IMR-90 (cell line): ENCODE measurements around the gene SCAANT1. TPM values are rescaled to one million over a fixed set of nuclear protein-coding genes. Genes with fewer than 3 reads are reported as not detected.

Experiments
- ATAC-seq: fragments of 200-7000 bp; cut with Tn5 transposase; 2 replicates; pipeline ENCODE4 v1.9.1; 2020; ENCODE audit warnings: low read depth, mild to moderate bottlenecking, moderate library complexity
- BruUV-seq: library from RNA; stranded (reverse); fragments of 400-500 nt; replicated peaks from 2 replicates; lab custom pipeline; 2021; lab: Mats Ljungman, UMichigan
- CTCF ChIA-PET: fragments of 300-600 bp; formaldehyde crosslinking; extraction: SDS; loops from one replicate; lab custom pipeline; 2021; ENCODE audit warnings: antibody characterized with exemption; lab: Yijun Ruan, JAX
- POLR2A ChIA-PET: fragments of 300-600 bp; sonication (Branson Sonifier 250); formaldehyde crosslinking; loops from one replicate; lab custom pipeline; 2022; ENCODE audit warnings: antibody characterized with exemption; ENCODE audit not compliant: unreplicated experiment; lab: Charles Lee
- DNase-seq: peaks from one replicate; pipeline ENCODE4 v3.0.0; 2013
- H2AFZ ChIP-seq: replicated peaks from 2 replicates; pipeline ENCODE3; 2013; ENCODE audit warnings: low read length, mild to moderate bottlenecking; ENCODE audit not compliant: poor library complexity
- H2AK5ac ChIP-seq: 2 replicates; pipeline ENCODE4 v1.6.1; 2013; ENCODE audit warnings: low read depth, low read length, inconsistent platforms
- H2AK9ac ChIP-seq: replicated peaks from 2 replicates; pipeline ENCODE3; 2013; ENCODE audit warnings: mild to moderate bottlenecking, low read depth, low read length, moderate library complexity; ENCODE audit not compliant: poor library complexity
- H2BK120ac ChIP-seq: 2 replicates; pipeline ENCODE4 v1.6.1; 2013; ENCODE audit warnings: low read depth, low read length, inconsistent platforms
- H2BK15ac ChIP-seq: 3 replicates; pipeline ENCODE4 v1.6.1; 2013; ENCODE audit warnings: low read depth, low read length, inconsistent platforms
- H2BK20ac ChIP-seq: 2 replicates; pipeline ENCODE4 v1.6.1; 2013; ENCODE audit warnings: low read depth, mild to moderate bottlenecking, inconsistent platforms, low read length, moderate library complexity
- H2BK5ac ChIP-seq: 2 replicates; pipeline ENCODE4 v1.6.1; 2013; ENCODE audit warnings: mild to moderate bottlenecking, low read depth, low read length, inconsistent platforms; ENCODE audit not compliant: poor library complexity, severe bottlenecking
- H3K14ac ChIP-seq: replicated peaks from 2 replicates; pipeline ENCODE4 v1.6.1; 2013; ENCODE audit warnings: low read depth, low read length, inconsistent platforms
- H3K18ac ChIP-seq: 2 replicates; pipeline ENCODE4 v1.6.1; 2013; ENCODE audit warnings: low read depth, low read length, control low read depth
- H3K23ac ChIP-seq: 2 replicates; pipeline ENCODE4 v1.6.1; 2013; ENCODE audit warnings: low read depth, low read length, inconsistent platforms
- H3K27ac ChIP-seq: 2 replicates; pipeline ENCODE4 v1.5.1; 2013; ENCODE audit warnings: mild to moderate bottlenecking, control low read depth, low read length; ENCODE audit not compliant: insufficient read depth
- H3K27me3 ChIP-seq: 2 replicates; pipeline ENCODE4 v1.6.1; 2013; ENCODE audit warnings: low read length; ENCODE audit not compliant: control insufficient read depth, insufficient read depth
- H3K36me3 ChIP-seq: 2 replicates; pipeline ENCODE4 v1.6.1; 2013; ENCODE audit warnings: low read length, mixed read lengths; ENCODE audit not compliant: control insufficient read depth, insufficient read depth
- H3K4ac ChIP-seq: 2 replicates; pipeline ENCODE4 v1.6.1; 2013; ENCODE audit warnings: low read depth, low read length, inconsistent platforms
- H3K4me1 ChIP-seq: 2 replicates; pipeline ENCODE4 v1.6.1; 2013; ENCODE audit warnings: low read length, mixed read lengths; ENCODE audit not compliant: control insufficient read depth, insufficient read depth
- H3K4me2 ChIP-seq: 2 replicates; pipeline ENCODE4 v1.6.1; 2013; ENCODE audit warnings: low read depth, mild to moderate bottlenecking, control low read depth, low read length, moderate library complexity
- H3K4me3 ChIP-seq: 2 replicates; pipeline ENCODE4 v1.5.1; 2013; ENCODE audit warnings: low read depth, mild to moderate bottlenecking, control low read depth, low read length, moderate library complexity; ENCODE audit not compliant: insufficient read depth
- H3K56ac ChIP-seq: 2 replicates; pipeline ENCODE4 v1.6.1; 2013; ENCODE audit warnings: low read length, inconsistent platforms; ENCODE audit not compliant: insufficient read depth; ENCODE audit errors: extremely low read depth
- H3K79me1 ChIP-seq, 2 experiments: 2 replicates each; pipeline ENCODE4 v1.6.1; 2013; ENCODE audit warnings: low read length in 2 of 2, inconsistent platforms in 1 of 2, low read depth in 1 of 2
- H3K9ac ChIP-seq: 2 replicates; pipeline ENCODE4 v1.6.1; 2013; ENCODE audit warnings: low read depth, low read length, control low read depth
- H3K9me1 ChIP-seq: 2 replicates; pipeline ENCODE4 v1.6.1; 2013; ENCODE audit warnings: low read length, inconsistent platforms; ENCODE audit not compliant: insufficient read depth
- H3K9me3 ChIP-seq: 2 replicates; pipeline ENCODE4 v1.6.1; 2013; ENCODE audit warnings: low read length; ENCODE audit not compliant: control insufficient read depth, insufficient read depth
- H4K20me1 ChIP-seq: 2 replicates; pipeline ENCODE4 v1.6.1; 2013; ENCODE audit warnings: low read length, inconsistent platforms; ENCODE audit not compliant: insufficient read depth
- H4K5ac ChIP-seq: 2 replicates; pipeline ENCODE4 v1.6.1; 2013; ENCODE audit warnings: mild to moderate bottlenecking, low read depth, low read length, control low read depth
- H4K8ac ChIP-seq, 2 experiments: 2 replicates each; pipeline ENCODE4 v1.6.1; 2013; ENCODE audit warnings: low read depth in 2 of 2, low read length in 2 of 2, control low read depth in 1 of 2, inconsistent platforms in 1 of 2
- H4K91ac ChIP-seq: 2 replicates; pipeline ENCODE4 v1.6.1; 2013; ENCODE audit warnings: low read depth, low read length, inconsistent platforms; ENCODE audit not compliant: insufficient read depth
- BHLHE40 ChIP-seq: fragments of 150-350 bp; IDR thresholded peaks from 2 replicates; pipeline ENCODE4 v1.6.1; 2016; ENCODE audit warnings: mild to moderate bottlenecking, low read depth, low read length
- CEBPB ChIP-seq: IDR thresholded peaks from 2 replicates; pipeline ENCODE4 v1.6.1; 2012; ENCODE audit warnings: low read depth, low read length, improper control_type of control experiment
- CHD1 ChIP-seq: IDR thresholded peaks from 2 replicates; pipeline ENCODE4 v1.6.1; 2012; ENCODE audit warnings: low read depth, low read length, improper control_type of control experiment
- MAFK ChIP-seq: IDR thresholded peaks from 2 replicates; pipeline ENCODE4 v1.6.1; 2012; ENCODE audit warnings: low read depth, low read length, improper control_type of control experiment
- MAZ ChIP-seq: IDR thresholded peaks from 2 replicates; pipeline ENCODE4 v1.6.1; 2012; ENCODE audit warnings: low read depth, mild to moderate bottlenecking, low read length, improper control_type of control experiment, moderate library complexity, borderline replicate concordance
- MXI1 ChIP-seq: IDR thresholded peaks from 2 replicates; pipeline ENCODE4 v1.6.1; 2012; ENCODE audit warnings: low read depth, mild to moderate bottlenecking, low read length, moderate library complexity, borderline replicate concordance
- NFE2L2 ChIP-seq: fragments of 150-350 bp; IDR thresholded peaks from 2 replicates; pipeline ENCODE4 v1.6.1; 2016; ENCODE audit warnings: low read depth, mild to moderate bottlenecking, low read length
- RAD21 ChIP-seq: IDR thresholded peaks from 2 replicates; pipeline ENCODE4 v1.6.1; 2012; ENCODE audit warnings: low read length, improper control_type of control experiment
- RCOR1 ChIP-seq: IDR thresholded peaks from 2 replicates; pipeline ENCODE4 v1.6.1; 2012; ENCODE audit warnings: mild to moderate bottlenecking, low read length, improper control_type of control experiment; ENCODE audit not compliant: insufficient replicate concordance
- RFX5 ChIP-seq: IDR thresholded peaks from 2 replicates; pipeline ENCODE4 v1.8.0; 2012; ENCODE audit warnings: low read depth, mild to moderate bottlenecking, low read length, moderate library complexity
- SMC3 ChIP-seq: fragments of 150-350 bp; IDR thresholded peaks from 2 replicates; pipeline ENCODE4 v1.6.1; 2016; ENCODE audit warnings: low read depth, mild to moderate bottlenecking, antibody characterized with exemption, low read length, moderate library complexity
- WGBS, 2 experiments: methylation state at CpG; one replicate each; pipeline versions ENCODE4 v1.1.5 to v1.1.7; 2013; ENCODE audit warnings: missing lambda C conversion rate in 2 of 2; ENCODE audit not compliant: insufficient read length in 1 of 2; ENCODE audit errors: extremely low coverage in 2 of 2; 5-methylcytosine and 5-hydroxymethylcytosine counted together
- dilution Hi-C: fragments of 300-500 bp; cut with HindIII; formaldehyde crosslinking; loops from one replicate; pipeline ENCODE4 v1.14.3; 2018; ENCODE audit warnings: low sequenced_read_pairs; ENCODE audit not compliant: unreplicated experiment
- in situ Hi-C: fragments of 300-500 bp; cut with MboI; formaldehyde crosslinking; loops from 3 replicates; pipeline ENCODE4 v1.14.3; 2019; ENCODE audit warnings: low sequenced_read_pairs, inconsistent platforms, mixed read lengths
- intact Hi-C: fragments of 100-400 bp; cut with micrococcal nuclease; formaldehyde crosslinking; loops from 2 replicates; pipeline ENCODE4 v1.10.0; 2022
- polyA plus RNA-seq, 3 experiments: library from polyadenylated mRNA; depleted of rRNA; stranded (reverse); fragments of >200 nt; gene quantifications; 2 replicates each; pipeline ENCODE4 v1.2.3, GENCODE V29; 2012; ENCODE audit warnings: low replicate concordance in 1 of 3
- total RNA-seq: library from RNA; depleted of rRNA; stranded (reverse); fragments of >200 nt; gene quantifications from 2 replicates; pipeline ENCODE4 v1.2.3, GENCODE V29; 2012
- TF ChIP-seq, protein P1 (sequence below): fragments of 150-350 bp; IDR thresholded peaks from 2 replicates; pipeline ENCODE4 v1.6.1; 2017; ENCODE audit warnings: mild to moderate bottlenecking, antibody characterized with exemption, low read length, low read depth
- TF ChIP-seq, protein P2 (sequence below): fragments of 150-350 bp; IDR thresholded peaks from 2 replicates; pipeline ENCODE4 v1.6.1; 2016; ENCODE audit warnings: low read depth, mild to moderate bottlenecking, low read length, moderate library complexity, borderline replicate concordance

The SCAANT1 gene
- total and polyA plus RNA-seq, 2 of the 4 experiments (the other 2 are of a cell fraction), result not detected

DNA sequence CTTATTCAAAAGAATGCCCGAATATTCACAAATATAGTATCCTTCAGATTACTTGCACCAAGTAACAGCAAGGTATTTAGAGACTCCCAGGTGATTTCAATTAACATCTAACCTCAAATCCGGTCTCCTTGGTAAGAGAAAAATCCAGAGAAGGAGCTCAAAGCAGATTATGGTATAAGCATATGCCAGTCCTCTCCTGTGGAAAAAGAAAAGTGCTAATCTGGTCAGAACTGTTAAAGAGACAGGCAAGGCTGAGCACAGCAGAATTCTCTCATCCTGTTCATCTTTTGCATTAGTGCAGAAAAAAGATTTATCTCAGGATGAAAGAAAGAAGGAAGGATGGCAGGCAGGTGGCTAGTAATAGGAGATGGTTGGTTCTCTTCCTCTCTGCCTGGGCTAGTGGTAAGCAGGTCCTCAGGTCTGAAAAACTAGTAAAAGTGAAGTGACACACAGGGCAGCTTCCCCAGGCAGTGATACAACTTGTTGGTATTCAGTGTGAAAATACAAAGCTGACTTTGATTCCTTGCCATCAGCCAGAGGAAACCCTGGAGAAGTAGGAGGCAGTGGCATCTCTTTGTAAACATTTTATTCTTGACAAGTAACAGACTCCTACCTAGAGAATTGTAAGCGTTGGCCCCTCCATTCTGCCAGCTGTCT is 34.3 kb downstream of the SCAANT1 start:
- peaks cover 55 to 71% of the 10 kb centered on the region in 2 experiments for H3K79me1 ChIP-seq
- no peak overlapping the region for H2AK5ac ChIP-seq
- no peak overlapping the region for H3K23ac ChIP-seq
- H4K8ac ChIP-seq, result no peak overlapping the region
- H3K18ac ChIP-seq, result no peak overlapping the region
- WGBS, 2 experiments, result no CpG with 5 or more reads among the region's 3 CpGs
- ATAC-seq (peak; percentile 80), DNase-seq (peak; percentile 65)
- no peak overlapping the region for H3K27ac ChIP-seq
- H4K20me1 ChIP-seq, result peaks cover 54% of the 10 kb centered on the region; the same call in 1 of the 2 replicates
- no peak overlapping the region for H3K4me3 ChIP-seq
- BruUV-seq, result no TSS peak
- POLR2A ChIA-PET, result no interaction called here
- H3K14ac ChIP-seq, result no peak overlapping the region
- no peak overlapping the region for H3K9ac ChIP-seq
- H3K36me3 ChIP-seq, result no peaks in the 10 kb centered on the region
- no peak overlapping the region for H2BK20ac ChIP-seq
- TF ChIP-seq, protein P1, sequence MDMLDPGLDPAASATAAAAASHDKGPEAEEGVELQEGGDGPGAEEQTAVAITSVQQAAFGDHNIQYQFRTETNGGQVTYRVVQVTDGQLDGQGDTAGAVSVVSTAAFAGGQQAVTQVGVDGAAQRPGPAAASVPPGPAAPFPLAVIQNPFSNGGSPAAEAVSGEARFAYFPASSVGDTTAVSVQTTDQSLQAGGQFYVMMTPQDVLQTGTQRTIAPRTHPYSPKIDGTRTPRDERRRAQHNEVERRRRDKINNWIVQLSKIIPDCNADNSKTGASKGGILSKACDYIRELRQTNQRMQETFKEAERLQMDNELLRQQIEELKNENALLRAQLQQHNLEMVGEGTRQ, result no peak
- no peak for TF ChIP-seq RAD21
- TF ChIP-seq, protein P2, sequence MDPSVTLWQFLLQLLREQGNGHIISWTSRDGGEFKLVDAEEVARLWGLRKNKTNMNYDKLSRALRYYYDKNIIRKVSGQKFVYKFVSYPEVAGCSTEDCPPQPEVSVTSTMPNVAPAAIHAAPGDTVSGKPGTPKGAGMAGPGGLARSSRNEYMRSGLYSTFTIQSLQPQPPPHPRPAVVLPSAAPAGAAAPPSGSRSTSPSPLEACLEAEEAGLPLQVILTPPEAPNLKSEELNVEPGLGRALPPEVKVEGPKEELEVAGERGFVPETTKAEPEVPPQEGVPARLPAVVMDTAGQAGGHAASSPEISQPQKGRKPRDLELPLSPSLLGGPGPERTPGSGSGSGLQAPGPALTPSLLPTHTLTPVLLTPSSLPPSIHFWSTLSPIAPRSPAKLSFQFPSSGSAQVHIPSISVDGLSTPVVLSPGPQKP, result no peak
- TF ChIP-seq CEBPB, result no peak
- TF ChIP-seq BHLHE40, result no peak
- TF ChIP-seq NFE2L2, result no peak
- TF ChIP-seq CHD1, result no peak
- TF ChIP-seq MXI1, result no peak
- TF ChIP-seq RCOR1, result no peak
- TF ChIP-seq MAFK, result no peak
- TF ChIP-seq MAZ, result no peak
- no peak for TF ChIP-seq SMC3
- no peak for TF ChIP-seq RFX5
- H2AFZ ChIP-seq, result no peak overlapping the region
- H3K9me3 ChIP-seq, result no peaks in the 10 kb centered on the region
- H2BK5ac ChIP-seq, result no peak overlapping the region
- no peak overlapping the region for H4K5ac ChIP-seq
- no peak overlapping the region for H2AK9ac ChIP-seq
- no peak overlapping the region for H4K91ac ChIP-seq
- no peak overlapping the region for H3K56ac ChIP-seq
- H3K27me3 ChIP-seq, result no peaks in the 10 kb centered on the region
- H3K4ac ChIP-seq, result no peak overlapping the region
- H3K9me1 ChIP-seq, result peaks cover 6% of the 10 kb centered on the region; the same call in 1 of the 2 replicates
- in situ Hi-C loops (no loop called here), dilution Hi-C loops (no loop called here), intact Hi-C loops (loop anchor here (5.0 kb wide), 1 partner anchor 34 kb away; the partner anchor contains the start of gene SCAANT1)
- H2BK120ac ChIP-seq, result no peak overlapping the region
- H2BK15ac ChIP-seq, result no peak overlapping the region
- peaks cover 7% of the 10 kb centered on the region for H3K4me1 ChIP-seq
- CTCF ChIA-PET, result no interaction called here
- no peak overlapping the region; the same call in 1 of the 2 replicates for H3K4me2 ChIP-seq
